ENCODE results near the gene MUC20. TPM values are rescaled to one million over a fixed set of nuclear protein-coding genes. Genes with fewer than 3 reads are reported as not detected.
"Not testable (repeated sequence)": the region's sequence is repeated elsewhere in the genome, so short reads cannot be mapped to it uniquely, and the experiment has no call there.

Gene MUC20
- polyA plus RNA-seq, 3 donors, result 17.7 to 18.8 (median 18.1) TPM

- not testable (repeated sequence) for DNase-seq (ENCODE audit: low read depth in 3 of 3, low spot score in 2 of 3)
Measured at GRCh38 chr3:195725916-195726740, 5.3 kb downstream of the MUC20 start.

GRCh38 chr3:195727606-195728195, 6.9 kb downstream of the MUC20 start:
- no peak for DNase-seq (ENCODE audit: low read depth in 3 of 3, low spot score in 2 of 3)

- not testable (repeated sequence) for DNase-seq (ENCODE audit: low read depth in 3 of 3, low spot score in 2 of 3)
Measured at GRCh38 chr3:195728789-195729188, 8.0 kb downstream of the MUC20 start.

GRCh38 chr3:195729476-195730251, 8.9 kb downstream of the MUC20 start:
- DNase-seq (ENCODE audit: low read depth in 3 of 3, low spot score in 2 of 3), result no peak

GRCh38 chr3:195731356-195731905, 10.7 kb downstream of the MUC20 start:
- no peak for DNase-seq (ENCODE audit: low read depth in 3 of 3, low spot score in 2 of 3)

GRCh38 chr3:195732940-195733339, 12.2 kb downstream of the MUC20 start:
- DNase-seq (ENCODE audit: low read depth in 3 of 3, low spot score in 2 of 3), result peak in 1 of 3 donors; percentile 17

- no peak for DNase-seq (ENCODE audit: low read depth in 3 of 3, low spot score in 2 of 3)
Measured at GRCh38 chr3:195735036-195735695, 14.4 kb downstream of the MUC20 start.

GRCh38 chr3:195736866-195737490, 16.2 kb downstream of the MUC20 start:
- no peak for DNase-seq (ENCODE audit: low read depth in 3 of 3, low spot score in 2 of 3)

- DNase-seq (ENCODE audit: low read depth in 3 of 3, low spot score in 2 of 3), result not testable (repeated sequence)
Measured at GRCh38 chr3:195737782-195738181, 17.0 kb downstream of the MUC20 start.

- DNase-seq (ENCODE audit: low read depth in 3 of 3, low spot score in 2 of 3), result no peak
Measured at GRCh38 chr3:195738274-195739044, 17.7 kb downstream of the MUC20 start.

GRCh38 chr3:195739561-195740111, 18.9 kb downstream of the MUC20 start:
- DNase-seq (ENCODE audit: low read depth in 3 of 3, low spot score in 2 of 3), result no peak

GRCh38 chr3:195744437-195744836, 23.7 kb downstream of the MUC20 start:
- DNase-seq (ENCODE audit: low read depth in 3 of 3, low spot score in 2 of 3), result no peak

- DNase-seq (ENCODE audit: low read depth in 3 of 3, low spot score in 2 of 3), result no peak
Measured at GRCh38 chr3:195746346-195746745, 25.6 kb downstream of the MUC20 start.

GRCh38 chr3:195746751-195747150, 26.0 kb downstream of the MUC20 start:
- no peak for DNase-seq (ENCODE audit: low read depth in 3 of 3, low spot score in 2 of 3)

GRCh38 chr3:195748661-195749060, 27.9 kb downstream of the MUC20 start:
- no peak for DNase-seq (ENCODE audit: low read depth in 3 of 3, low spot score in 2 of 3)

GRCh38 chr3:195749101-195749500, 28.3 kb downstream of the MUC20 start:
- DNase-seq (ENCODE audit: low read depth in 3 of 3, low spot score in 2 of 3), result not testable (repeated sequence)

- DNase-seq (ENCODE audit: low read depth in 3 of 3, low spot score in 2 of 3), result no peak
Measured at GRCh38 chr3:195750797-195751520, 30.2 kb downstream of the MUC20 start.

GRCh38 chr3:195751560-195751959, 30.8 kb downstream of the MUC20 start:
- no peak for DNase-seq (ENCODE audit: low read depth in 3 of 3, low spot score in 2 of 3)
